MM.1S (cell line): ENCODE measurements around the gene WIF1.
A peak's percentile ranks its signal among the peaks of the same experiment; 100 is the strongest.

Source experiments
- DNase-seq: peaks from one replicate; pipeline ENCODE4 v3.0.0-alpha.2; 2015
- H2AFZ ChIP-seq: fragments of 300-600 bp; sonication (generic); 2 replicates; pipeline ENCODE4 v1.6.0; 2016; ENCODE audit warnings: antibody characterized with exemption, low read length
- H3F3A ChIP-seq: fragments of 300-600 bp; sonication (generic); 2 replicates; pipeline ENCODE4 v1.6.1; 2016; ENCODE audit warnings: mild to moderate bottlenecking, antibody characterized with exemption, low read length, moderate library complexity, mixed read lengths; ENCODE audit not compliant: insufficient read depth
- H3K27ac ChIP-seq: fragments of 300-600 bp; sonication (generic); 2 replicates; pipeline ENCODE4 v1.5.1; 2016; ENCODE audit warnings: mild to moderate bottlenecking, low read length
- H3K27me3 ChIP-seq: fragments of 300-600 bp; sonication (generic); replicated peaks from 2 replicates; pipeline ENCODE4 v1.6.0; 2016; ENCODE audit warnings: low read length; ENCODE audit not compliant: insufficient read depth
- H3K36me3 ChIP-seq: fragments of 300-600 bp; sonication (generic); replicated peaks from 2 replicates; pipeline ENCODE4 v1.6.1; 2016; ENCODE audit warnings: mild to moderate bottlenecking, low read length, mixed read lengths; ENCODE audit not compliant: insufficient read depth
- H3K4me1 ChIP-seq: fragments of 300-600 bp; sonication (generic); 2 replicates; pipeline ENCODE4 v1.6.1; 2016; ENCODE audit warnings: low read length, mixed read lengths
- H3K4me2 ChIP-seq: fragments of 300-600 bp; sonication (generic); 2 replicates; pipeline ENCODE4 v1.6.0; 2016; ENCODE audit warnings: low read depth, low read length
- H3K4me3 ChIP-seq: fragments of 300-600 bp; sonication (generic); 2 replicates; pipeline ENCODE4 v1.5.1; 2016; ENCODE audit warnings: low read length, mixed read lengths
- H3K79me2 ChIP-seq: fragments of 300-600 bp; sonication (generic); 2 replicates; pipeline ENCODE4 v1.6.1; 2016; ENCODE audit warnings: mixed run types, low read length, mixed read lengths
- H3K9ac ChIP-seq: fragments of 300-600 bp; sonication (generic); 2 replicates; pipeline ENCODE4 v1.6.1; 2016; ENCODE audit warnings: low read length, mixed read lengths
- H3K9me2 ChIP-seq: fragments of 300-600 bp; sonication (generic); replicated peaks from 2 replicates; pipeline ENCODE4 v1.6.1; 2016; ENCODE audit warnings: mild to moderate bottlenecking, low read length, mixed read lengths; ENCODE audit not compliant: insufficient read depth
- H3K9me3 ChIP-seq: fragments of 300-600 bp; sonication (generic); replicated peaks from 2 replicates; pipeline ENCODE4 v1.6.1; 2016; ENCODE audit warnings: mild to moderate bottlenecking, low read length, mixed read lengths; ENCODE audit not compliant: insufficient read depth
- H4K20me1 ChIP-seq: fragments of 300-600 bp; sonication (generic); 2 replicates; pipeline ENCODE4 v1.6.1; 2016; ENCODE audit warnings: mild to moderate bottlenecking, low read length, moderate library complexity, mixed read lengths; ENCODE audit not compliant: insufficient read depth
- CTCF ChIP-seq: fragments of 300-600 bp; sonication (generic); IDR thresholded peaks from 2 replicates; pipeline ENCODE4 v1.5.1; 2016; ENCODE audit warnings: antibody characterized with exemption, low read length, mixed read lengths
- EZH2 ChIP-seq: fragments of 300-600 bp; sonication (generic); optimal IDR thresholded peaks from 2 replicates; pipeline ENCODE3; 2017; ENCODE audit warnings: low read depth, mild to moderate bottlenecking, antibody characterized with exemption, low read length, mixed read lengths
- EZH2phosphoT487 ChIP-seq: fragments of 300-600 bp; sonication (generic); IDR thresholded peaks from 2 replicates; pipeline ENCODE4 v1.6.1; 2018; ENCODE audit warnings: antibody characterized with exemption, low read length

The WIF1 gene

GRCh38 chr12:65081496-65081895 is 39.6 kb downstream of the WIF1 start:
- H3K9me3 ChIP-seq: no peaks in the 10 kb centered on the region
- H4K20me1 ChIP-seq: no peaks in the 10 kb centered on the region
- H3K27me3 ChIP-seq: no peaks in the 10 kb centered on the region
- no peaks in the 10 kb centered on the region for H3K9me2 ChIP-seq
- no peaks in the 10 kb centered on the region for H3K79me2 ChIP-seq
- H3K9ac ChIP-seq: no peak overlapping the region
- H3F3A ChIP-seq: no peaks in the 10 kb centered on the region
- DNase-seq: no peak
- no peak overlapping the region for H3K4me2 ChIP-seq
- H3K4me3 ChIP-seq: no peak overlapping the region
- H2AFZ ChIP-seq: no peak overlapping the region
- TF ChIP-seq EZH2 (no peak), EZH2phosphoT487 (no peak)
- H3K4me1 ChIP-seq: no peaks in the 10 kb centered on the region
- H3K36me3 ChIP-seq: no peaks in the 10 kb centered on the region
- no peak overlapping the region for H3K27ac ChIP-seq

- DNase-seq: peak; percentile 73
- Histone ChIP-seq H3K27me3 (no peaks in the 10 kb centered on the region), H2AFZ (0 out of 2 replicates have a peak overlapping the region, but pooled peaks have one; percentile 13), H3F3A (no peaks in the 10 kb centered on the region), H3K9me3 (no peaks in the 10 kb centered on the region), H4K20me1 (no peaks in the 10 kb centered on the region), H3K9me2 (no peaks in the 10 kb centered on the region), H3K4me3 (no peak overlapping the region; the same call in 1 of the 2 replicates), H3K36me3 (no peaks in the 10 kb centered on the region), H3K4me1 (no peaks in the 10 kb centered on the region), H3K9ac (no peak overlapping the region), H3K79me2 (no peaks in the 10 kb centered on the region), H3K27ac (no peak overlapping the region), H3K4me2 (peak overlapping the region; percentile 36; the same call in 1 of the 2 replicates)
- TF ChIP-seq EZH2: no peak
- TF ChIP-seq CTCF: peak; percentile 52
- TF ChIP-seq EZH2phosphoT487: no peak
These were observed 46.2 kb downstream of the WIF1 start for GRCh38 chr12:65074932-65075331.

- Histone ChIP-seq H3K9me2 (no peaks in the 10 kb centered on the region), H3F3A (no peaks in the 10 kb centered on the region), H3K4me2 (no peak overlapping the region), H4K20me1 (no peaks in the 10 kb centered on the region), H3K27me3 (no peaks in the 10 kb centered on the region), H3K4me1 (no peaks in the 10 kb centered on the region), H3K36me3 (no peaks in the 10 kb centered on the region), H3K79me2 (no peaks in the 10 kb centered on the region), H3K27ac (no peak overlapping the region), H2AFZ (no peak overlapping the region), H3K9ac (no peak overlapping the region), H3K9me3 (no peaks in the 10 kb centered on the region), H3K4me3 (no peak overlapping the region)
- DNase-seq: no peak
- no peak for TF ChIP-seq CTCF
- TF ChIP-seq EZH2: no peak
- no peak for TF ChIP-seq EZH2phosphoT487
These were observed 51.8 kb downstream of the WIF1 start for GRCh38 chr12:65069336-65069735.

GRCh38 chr12:65067383-65067782 is 53.7 kb downstream of the WIF1 start:
- H3K9me2 ChIP-seq: no peaks in the 10 kb centered on the region
- no peaks in the 10 kb centered on the region for H3K79me2 ChIP-seq
- no peak overlapping the region for H3K27ac ChIP-seq
- H3F3A ChIP-seq: no peaks in the 10 kb centered on the region
- H3K4me3 ChIP-seq: no peak overlapping the region
- H3K27me3 ChIP-seq: no peaks in the 10 kb centered on the region
- no peak for DNase-seq
- H3K9me3 ChIP-seq: no peaks in the 10 kb centered on the region
- no peaks in the 10 kb centered on the region for H3K36me3 ChIP-seq
- H3K4me2 ChIP-seq: no peak overlapping the region
- H3K9ac ChIP-seq: no peak overlapping the region
- no peak overlapping the region for H2AFZ ChIP-seq
- H3K4me1 ChIP-seq: no peaks in the 10 kb centered on the region
- no peak for TF ChIP-seq CTCF
- TF ChIP-seq EZH2phosphoT487: no peak
- no peak for TF ChIP-seq EZH2
- no peaks in the 10 kb centered on the region for H4K20me1 ChIP-seq
